ENCODE data around the gene RGS1. TPM values are rescaled to one million over a fixed set of nuclear protein-coding genes. Genes with fewer than 3 reads are reported as not detected.

Gene RGS1
- total RNA-seq, 2 experiments from 2014 or later = 0.79 TPM; not detected in 1

DNA sequence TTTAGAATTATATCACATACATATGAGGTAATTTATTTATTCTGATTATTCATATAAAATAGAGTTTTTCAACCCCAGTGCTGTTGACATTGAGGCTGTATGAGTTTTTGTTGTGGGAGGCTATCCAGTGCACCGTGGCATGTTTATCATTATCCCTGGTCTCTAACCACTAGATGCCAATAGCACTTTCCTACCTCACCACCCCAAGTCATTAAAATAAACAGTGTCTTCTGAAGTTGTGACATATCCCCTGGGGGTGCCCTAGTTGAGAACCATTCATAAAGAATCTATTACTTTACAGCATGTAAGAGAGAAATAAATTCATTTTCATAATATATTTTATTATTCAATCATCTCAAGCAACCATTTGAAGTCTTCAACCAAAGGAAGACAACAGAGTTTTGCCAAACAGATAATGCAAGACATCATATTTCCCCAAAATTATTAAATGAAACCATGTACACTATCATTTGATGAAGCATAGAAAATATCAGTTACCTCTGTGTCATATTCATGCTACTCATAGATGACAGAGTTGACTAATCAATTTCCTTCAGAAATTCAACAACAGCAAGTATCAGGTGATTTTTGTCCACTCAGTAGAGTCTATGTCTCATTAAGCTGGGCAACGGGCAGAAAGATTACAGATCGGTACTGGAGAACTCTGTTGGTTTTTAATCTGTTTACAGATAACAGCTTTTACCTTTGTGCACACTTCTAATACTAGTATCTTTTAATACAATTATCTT lies 39.5 kb upstream of the RGS1 start:
- POLR2A ChIA-PET = interaction anchor here (0.7 to 0.9 kb wide), 2 partner anchors 10 to 18 kb away, joined by 3 to 4 read pairs; no protein-coding TSS in a partner anchor
- TF ChIP-seq EZH2phosphoT487 (IDR thresholded peaks at IDR 0.05; ENCODE audit: borderline replicate concordance, low read depth, low read length) = no peak
- TF ChIP-seq, protein P1, sequence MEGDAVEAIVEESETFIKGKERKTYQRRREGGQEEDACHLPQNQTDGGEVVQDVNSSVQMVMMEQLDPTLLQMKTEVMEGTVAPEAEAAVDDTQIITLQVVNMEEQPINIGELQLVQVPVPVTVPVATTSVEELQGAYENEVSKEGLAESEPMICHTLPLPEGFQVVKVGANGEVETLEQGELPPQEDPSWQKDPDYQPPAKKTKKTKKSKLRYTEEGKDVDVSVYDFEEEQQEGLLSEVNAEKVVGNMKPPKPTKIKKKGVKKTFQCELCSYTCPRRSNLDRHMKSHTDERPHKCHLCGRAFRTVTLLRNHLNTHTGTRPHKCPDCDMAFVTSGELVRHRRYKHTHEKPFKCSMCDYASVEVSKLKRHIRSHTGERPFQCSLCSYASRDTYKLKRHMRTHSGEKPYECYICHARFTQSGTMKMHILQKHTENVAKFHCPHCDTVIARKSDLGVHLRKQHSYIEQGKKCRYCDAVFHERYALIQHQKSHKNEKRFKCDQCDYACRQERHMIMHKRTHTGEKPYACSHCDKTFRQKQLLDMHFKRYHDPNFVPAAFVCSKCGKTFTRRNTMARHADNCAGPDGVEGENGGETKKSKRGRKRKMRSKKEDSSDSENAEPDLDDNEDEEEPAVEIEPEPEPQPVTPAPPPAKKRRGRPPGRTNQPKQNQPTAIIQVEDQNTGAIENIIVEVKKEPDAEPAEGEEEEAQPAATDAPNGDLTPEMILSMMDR (conservative IDR thresholded peaks at IDR 0.05; ENCODE audit: low read length) = no peak

GRCh38 chr1:192538407-192539296 lies 36.9 kb upstream of the RGS1 start:
- H3K27ac ChIP-seq (ENCODE audit: low read depth, low read length, poor library complexity, severe bottlenecking) = peak overlapping the region; percentile 86
- no peaks in the 10 kb centered on the region for H3K79me2 ChIP-seq (ENCODE audit: insufficient read depth, low read depth, low read length)
- H3K4me3 ChIP-seq (ENCODE audit: low read depth, low read length, poor library complexity, severe bottlenecking) = peak overlapping the region; percentile 51
- ChIA-PET POLR2A (interaction anchor here (0.6 to 5.2 kb wide), 24 partner anchors 9 to 268 kb away, joined by 3 to 29 read pairs (median 4); no protein-coding TSS in a partner anchor), CTCF (ENCODE audit: unreplicated experiment) (no interaction called here)
- no peaks in the 10 kb centered on the region for H3K9me2 ChIP-seq (ENCODE audit: insufficient read depth, low read length)
- no peak for TF ChIP-seq EZH2phosphoT487 (IDR thresholded peaks at IDR 0.05; ENCODE audit: borderline replicate concordance, low read depth, low read length)
- TF ChIP-seq, protein P1 (conservative IDR thresholded peaks at IDR 0.05; ENCODE audit: low read length) = no peak
- peak; percentile 89 for DNase-seq (ENCODE audit: low spot score)
- no peaks in the 10 kb centered on the region; the same call in 1 of the 2 replicates for H3K36me3 ChIP-seq (ENCODE audit: insufficient read depth, low read length)
- peaks cover 8% of the 10 kb centered on the region; the same call in 1 of the 2 replicates for H3K9me3 ChIP-seq (ENCODE audit: low read length)
- H3K4me1 ChIP-seq (ENCODE audit: insufficient read depth, low read length, poor library complexity, severe bottlenecking) = peaks cover 36% of the 10 kb centered on the region
- no peaks in the 10 kb centered on the region for H4K20me1 ChIP-seq (ENCODE audit: insufficient read depth, low read length)
- peak overlapping the region; percentile 73 for H2AFZ ChIP-seq (ENCODE audit: low read length)
- TSS peak; percentile 60 for BruUV-seq (replicated peaks)
- intact Hi-C loops (cut with micrococcal nuclease; ENCODE audit: unreplicated experiment) = loop anchor here (2.0 kb wide), 2 partner anchors 70 to 96 kb away; no protein-coding TSS in a partner anchor
- peak overlapping the region; percentile 76 for H3K4me2 ChIP-seq (ENCODE audit: low read length)

More for the DNA sequence above, 39.5 kb upstream of the RGS1 start:
- H3K36me3 ChIP-seq (ENCODE audit: insufficient read depth, low read length) = no peaks in the 10 kb centered on the region; the same call in 1 of the 2 replicates
- CTCF ChIA-PET (ENCODE audit: unreplicated experiment) = no interaction called here
- peaks cover 29% of the 10 kb centered on the region for H3K4me1 ChIP-seq (ENCODE audit: insufficient read depth, low read length, poor library complexity, severe bottlenecking)
- peak overlapping the region; percentile 57; the same call in 1 of the 2 replicates for H2AFZ ChIP-seq (ENCODE audit: low read length)
- no peak overlapping the region for H3K27ac ChIP-seq (ENCODE audit: low read depth, low read length, poor library complexity, severe bottlenecking)
- no TSS peak for BruUV-seq (replicated peaks)
- intact Hi-C loops (cut with micrococcal nuclease; ENCODE audit: unreplicated experiment) = no loop called here
- no peaks in the 10 kb centered on the region for H4K20me1 ChIP-seq (ENCODE audit: insufficient read depth, low read length)
- no peaks in the 10 kb centered on the region for H3K79me2 ChIP-seq (ENCODE audit: insufficient read depth, low read depth, low read length)
- H3K4me3 ChIP-seq (ENCODE audit: low read depth, low read length, poor library complexity, severe bottlenecking) = no peak overlapping the region
- no peak overlapping the region for H3K4me2 ChIP-seq (ENCODE audit: low read length)
- DNase-seq (ENCODE audit: low spot score) = no peak
- no peaks in the 10 kb centered on the region for H3K9me2 ChIP-seq (ENCODE audit: insufficient read depth, low read length)
- H3K9me3 ChIP-seq (ENCODE audit: low read length) = peaks cover 8% of the 10 kb centered on the region; the same call in 1 of the 2 replicates

Measured in OCI-LY7 (cell line).